CD4-positive, alpha-beta T cell treated with Interleukin-6 at 100 ng/mL for 8 hours (primary cell): Measurements from ENCODE around the gene DMAC1.

ENCODE experiments used
- DNase-seq: peaks from one replicate; pipeline ENCODE4 v3.0.0-alpha.2; 2020; ENCODE audit warnings: mixed read lengths, low spot score

DMAC1 gene

DNA sequence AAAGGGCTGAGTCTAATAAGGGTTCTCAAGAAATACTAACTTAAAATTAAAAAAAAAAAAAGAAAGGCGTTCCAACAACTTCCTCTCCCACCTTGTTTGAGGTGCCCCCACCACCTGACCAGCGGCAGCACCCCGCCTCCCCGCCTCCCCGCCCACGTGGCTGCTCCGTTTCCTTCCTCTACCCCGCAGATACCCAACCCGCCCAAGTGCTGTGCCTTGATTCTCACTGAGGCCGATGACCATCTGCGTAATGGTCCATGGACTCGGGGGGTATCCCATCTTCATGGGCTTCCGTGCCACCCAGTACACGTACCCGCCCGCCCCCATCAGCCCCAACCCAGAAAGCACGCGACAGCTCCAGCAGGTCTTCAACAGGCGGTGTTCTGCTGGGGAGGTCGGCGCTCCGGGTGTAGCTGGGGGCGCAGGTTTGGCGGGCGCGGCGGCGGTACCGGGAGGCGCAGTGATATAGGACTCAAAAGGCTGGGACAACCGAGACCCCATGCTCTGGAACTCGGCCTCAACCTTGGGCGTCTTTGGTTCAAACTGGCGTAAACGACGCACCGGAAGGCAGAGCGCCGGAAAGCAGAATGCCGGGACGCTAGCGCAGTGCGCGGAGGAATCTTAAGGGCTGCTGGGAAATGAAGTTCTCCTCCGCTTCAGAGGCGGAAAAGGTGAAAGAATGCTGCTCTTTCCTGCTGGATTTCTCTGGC, at the start of gene DMAC1:
TSS of gene DMAC1 (minus strand) at position 545 of the 710 bp plus-strand sequence. CDS start at position 501, 44 bp downstream.
- peak; percentile 71 for DNase-seq

DNA sequence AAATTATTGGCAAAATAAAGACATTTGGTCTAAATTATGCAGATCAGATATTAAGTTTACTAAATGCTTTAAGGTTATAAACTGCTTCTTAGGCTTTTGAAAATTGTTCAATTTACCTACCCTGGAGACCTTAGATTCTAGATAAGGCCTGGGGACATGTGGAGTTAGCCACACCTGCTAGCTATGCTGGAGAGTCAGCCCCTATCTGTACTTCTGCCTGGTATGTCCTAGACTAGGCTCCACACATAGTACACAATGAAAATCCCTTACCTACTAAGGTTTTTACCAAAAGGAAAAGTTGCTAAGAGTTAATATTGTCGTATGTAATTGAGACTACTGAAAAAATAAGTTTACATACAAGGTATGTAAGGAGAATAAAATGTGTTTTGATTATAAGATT, 49.8 kb upstream of the DMAC1 start:
- no peak for DNase-seq

DNA sequence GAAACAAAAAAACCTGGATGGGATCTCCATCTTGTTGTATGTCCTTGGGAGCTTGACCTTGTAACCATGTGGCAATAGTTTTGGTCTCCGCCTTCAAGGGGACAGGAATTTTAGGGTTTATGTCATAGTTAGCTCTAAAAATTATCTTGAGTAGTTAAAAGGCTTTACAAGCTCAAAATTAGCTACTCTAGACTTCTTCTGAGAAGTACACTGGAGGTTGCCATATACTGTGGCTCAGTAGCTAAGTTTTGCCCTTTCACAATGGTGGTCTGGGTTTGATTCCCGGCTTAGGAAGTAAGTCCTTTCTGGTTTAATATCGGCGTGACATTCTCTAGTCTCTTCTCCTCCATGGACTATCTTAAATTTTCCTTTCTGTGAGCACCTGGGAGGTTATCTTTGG, 48.9 kb upstream of the DMAC1 start:
- DNase-seq: no peak

DNA sequence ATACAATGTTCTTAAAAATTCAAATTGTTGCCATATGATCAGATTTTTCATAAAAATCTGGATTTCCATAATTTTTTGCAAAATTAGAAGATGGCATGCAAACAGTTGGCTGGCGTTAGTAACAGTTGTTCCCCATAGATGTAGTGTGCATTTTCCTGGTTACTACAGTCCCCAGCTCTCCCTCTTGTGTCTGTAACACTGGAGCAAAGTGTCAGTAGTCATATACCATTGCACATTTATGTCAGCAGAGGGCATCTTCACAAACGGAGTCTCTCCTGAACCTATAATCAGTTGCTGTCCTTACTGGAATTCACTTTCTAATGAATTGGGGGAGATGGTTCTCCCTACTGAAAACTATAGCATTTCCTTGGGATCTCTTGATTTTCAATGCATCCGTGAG, 44.7 kb upstream of the DMAC1 start:
- DNase-seq: peak; percentile 4

GRCh38 chr9:7841831-7842230, 42.3 kb upstream of the DMAC1 start:
- no peak for DNase-seq

DNA sequence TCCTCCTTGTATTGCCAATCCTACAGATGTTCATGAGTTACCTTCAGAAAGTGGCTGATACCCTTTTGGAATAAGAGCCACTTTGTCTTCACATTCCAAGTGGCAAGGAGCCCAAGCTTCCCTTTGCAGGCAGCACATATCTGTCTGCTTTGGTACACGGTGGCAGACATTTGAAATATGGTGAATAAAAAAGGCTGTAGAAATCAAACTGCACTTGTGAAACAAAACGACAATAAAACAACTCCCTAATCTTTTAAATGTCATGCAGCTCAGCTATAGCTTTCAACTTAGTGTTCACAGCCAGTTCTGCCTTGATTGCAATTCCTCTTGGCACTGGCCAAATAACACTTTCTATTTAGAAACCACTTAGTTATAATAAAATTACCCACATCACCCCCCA, 35.0 kb upstream of the DMAC1 start:
- no peak for DNase-seq

GRCh38 chr9:7828334-7828733, 28.8 kb upstream of the DMAC1 start:
- no peak for DNase-seq

- no peak for DNase-seq
Observed at GRCh38 chr9:7827792-7828191, 28.2 kb upstream of the DMAC1 start.

- DNase-seq: no peak
Observed at GRCh38 chr9:7827056-7827455, 27.5 kb upstream of the DMAC1 start.

- no peak for DNase-seq
Observed at GRCh38 chr9:7823651-7824050, 24.1 kb upstream of the DMAC1 start.

- no peak for DNase-seq
Observed at GRCh38 chr9:7819984-7820383, 20.4 kb upstream of the DMAC1 start.

DNA sequence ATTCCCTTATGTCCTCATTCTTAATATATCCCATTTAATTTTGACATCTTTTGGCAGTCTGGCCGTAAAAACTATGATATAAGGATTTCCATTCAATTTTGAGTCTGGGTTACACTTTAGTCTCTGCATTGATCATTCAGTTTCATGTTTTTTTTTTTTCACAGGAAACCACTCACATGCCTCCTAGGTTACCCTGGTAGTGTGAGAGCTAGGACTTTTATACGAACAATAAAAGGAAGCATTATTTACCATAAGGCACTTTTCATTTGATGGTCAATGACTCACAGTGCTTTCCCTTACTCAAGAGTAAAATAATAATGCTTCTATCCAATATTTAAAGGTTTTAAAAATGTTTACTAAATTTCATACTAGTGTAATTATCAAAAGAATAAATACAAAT, 16.4 kb upstream of the DMAC1 start:
- no peak for DNase-seq

GRCh38 chr9:7813030-7813429, 13.5 kb upstream of the DMAC1 start:
- DNase-seq: no peak

DNA sequence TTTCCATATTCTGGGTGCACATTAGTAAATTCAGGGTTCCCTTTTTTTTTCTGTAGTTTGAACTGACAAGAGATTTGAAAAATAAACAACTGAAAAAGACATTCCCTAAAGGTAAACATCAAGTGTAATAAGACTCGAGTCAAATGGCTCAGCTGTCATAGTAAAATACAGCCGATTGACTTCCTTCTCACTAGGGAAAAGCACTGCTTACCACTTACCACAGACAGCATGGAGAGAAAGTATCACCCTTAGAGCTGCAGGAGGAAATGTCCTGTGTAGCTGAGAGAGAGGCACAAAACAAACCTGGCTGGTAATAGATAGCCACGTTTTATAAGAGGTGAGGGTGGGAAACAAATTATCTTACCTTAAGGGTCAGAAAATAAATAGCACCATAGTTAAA, 12.1 kb upstream of the DMAC1 start:
- no peak for DNase-seq

- no peak for DNase-seq
Observed at GRCh38 chr9:7802666-7803065, 3.1 kb upstream of the DMAC1 start.

- DNase-seq: no peak
Observed at GRCh38 chr9:7799944-7800285, 337 bp upstream of the DMAC1 start.

GRCh38 chr9:7794196-7794595, 5.4 kb downstream of the DMAC1 start:
- no peak for DNase-seq

DNA sequence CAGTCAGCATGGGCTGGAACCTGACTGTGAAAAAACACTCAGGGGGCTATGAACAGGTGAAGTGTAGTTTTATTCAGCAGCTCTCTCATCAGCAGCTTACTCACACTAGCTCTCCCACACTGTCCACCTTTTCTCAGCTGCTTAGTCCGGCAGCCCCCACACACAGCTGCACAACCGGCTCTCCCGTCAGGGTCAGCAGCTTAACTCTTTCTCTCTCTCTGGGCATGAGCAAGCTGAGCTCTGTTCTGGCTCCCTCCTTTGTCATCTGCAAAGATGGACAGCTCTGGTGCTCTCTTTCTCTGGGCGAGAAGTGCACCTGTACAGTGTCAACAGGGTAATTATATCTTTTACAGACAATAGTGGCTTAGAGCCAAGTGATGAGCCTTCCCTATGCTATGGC, 8.2 kb downstream of the DMAC1 start:
- DNase-seq: no peak

DNA sequence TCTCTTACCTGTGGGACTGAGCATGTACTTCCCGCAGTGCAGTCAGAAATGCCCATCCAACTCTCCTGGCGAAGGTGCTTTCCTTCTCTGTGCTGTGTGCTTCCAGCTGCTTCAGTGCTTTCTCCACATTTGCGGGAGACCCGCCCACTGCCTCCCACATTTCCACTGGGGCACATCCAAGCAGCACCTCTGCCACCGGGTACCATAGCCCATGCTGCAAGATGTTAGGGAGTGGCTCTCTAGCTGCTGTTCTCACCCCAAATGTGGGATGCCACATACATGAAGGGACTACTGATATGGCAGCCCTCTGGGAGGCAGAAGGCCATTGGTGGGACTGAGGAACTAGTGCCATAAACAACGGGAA, 8.8 kb downstream of the DMAC1 start:
- DNase-seq: no peak

DNA sequence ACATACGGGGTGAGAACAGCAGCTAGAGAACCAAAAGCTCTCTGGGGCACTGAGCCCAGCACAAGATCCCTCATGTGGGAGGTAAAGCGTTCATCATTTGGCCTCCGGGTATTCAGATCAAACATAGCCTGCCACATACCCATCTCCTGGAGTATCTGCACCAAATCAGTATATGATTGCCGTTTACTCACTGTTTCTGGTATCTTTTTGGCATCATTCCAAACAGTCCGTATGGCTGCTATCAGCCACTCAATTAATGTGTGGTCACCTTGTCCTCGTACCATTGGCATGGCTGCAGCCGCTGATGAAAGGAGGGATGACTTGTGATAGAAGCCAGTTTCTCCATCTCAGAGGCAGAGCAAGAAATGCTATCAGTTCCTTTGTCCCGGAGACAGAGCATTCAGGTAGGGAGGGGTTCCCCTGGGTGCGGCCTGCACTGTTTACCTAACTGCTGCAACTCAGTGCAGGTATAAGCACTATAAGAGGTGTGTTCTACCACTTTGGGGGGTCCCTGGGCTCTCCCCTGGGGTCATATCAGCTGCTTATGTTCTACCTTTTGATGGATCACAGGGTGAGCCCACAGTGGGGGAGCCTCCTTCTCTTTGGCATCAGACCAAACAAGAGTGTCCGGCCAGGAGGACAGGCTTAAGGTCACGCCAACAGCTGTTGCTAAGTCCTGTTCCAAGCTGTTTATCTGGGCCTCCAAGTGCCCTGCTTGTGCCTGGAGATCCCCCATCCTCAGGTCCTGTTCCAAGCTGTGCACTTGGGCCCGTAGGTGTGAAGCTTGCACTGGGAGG, 9.4 kb downstream of the DMAC1 start:
- no peak for DNase-seq

DNA sequence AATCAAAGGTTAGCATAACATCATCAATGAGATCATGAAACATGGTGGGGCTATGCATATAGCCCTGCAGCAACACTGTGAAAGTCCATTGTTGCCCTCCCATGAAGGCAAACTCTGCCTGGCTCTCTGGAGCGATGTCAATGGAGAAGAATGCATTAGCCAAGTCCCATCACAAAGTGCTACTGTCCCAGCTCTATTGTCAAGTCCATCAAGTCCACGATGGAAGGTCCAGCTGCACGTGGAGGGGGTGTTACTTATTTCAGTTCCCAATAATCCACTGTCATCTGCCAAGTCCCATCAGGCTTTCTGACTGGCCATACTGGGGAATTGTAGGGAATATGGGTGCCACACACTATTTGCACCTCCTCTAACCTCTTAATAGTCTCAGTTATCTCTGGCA, 10.8 kb downstream of the DMAC1 start:
- no peak for DNase-seq

DNA sequence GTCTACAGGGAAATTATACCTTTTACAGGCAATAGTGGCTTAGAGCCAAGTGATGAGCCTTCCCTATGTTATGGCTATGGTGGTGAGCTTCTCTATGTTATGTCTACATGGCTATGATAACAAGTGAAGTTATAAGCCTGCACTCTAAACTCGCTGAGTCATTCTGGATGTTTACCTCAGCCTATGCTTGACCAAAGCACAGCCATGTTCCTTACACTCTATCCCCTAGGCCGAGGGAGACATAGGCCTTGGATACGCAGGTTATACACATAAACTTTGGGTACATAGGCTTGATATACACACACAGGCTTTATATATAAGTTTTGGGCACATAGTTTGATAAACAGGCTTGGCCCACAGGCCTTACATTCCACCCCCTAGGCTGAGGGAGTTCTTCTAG, 13.8 kb downstream of the DMAC1 start:
- no peak for DNase-seq

- no peak for DNase-seq
Observed at GRCh38 chr9:7784472-7784871, 15.1 kb downstream of the DMAC1 start.

DNA sequence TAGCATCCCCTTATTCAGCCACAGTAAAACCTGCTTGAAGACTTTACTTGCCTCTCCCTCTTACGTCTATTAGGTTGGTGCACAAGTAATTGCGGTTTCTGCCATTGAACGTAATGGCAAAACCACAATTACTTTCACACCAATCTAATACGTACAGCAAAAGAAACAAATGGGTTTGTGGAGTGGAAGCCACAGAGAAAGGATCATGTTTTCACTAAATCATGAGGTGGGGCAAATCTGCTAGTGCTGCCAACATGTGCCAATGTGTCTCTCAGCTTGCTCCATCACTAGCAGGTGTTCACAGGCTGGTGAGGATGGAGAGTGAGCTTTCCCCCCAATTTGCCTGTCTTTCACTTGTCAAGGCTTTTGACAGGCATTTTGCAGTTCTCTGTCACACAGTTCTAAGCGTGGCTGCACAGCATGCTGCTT, 15.9 kb downstream of the DMAC1 start:
- DNase-seq: no peak
